ENCODE data around the gene SETBP1.

The SETBP1 gene

DNA sequence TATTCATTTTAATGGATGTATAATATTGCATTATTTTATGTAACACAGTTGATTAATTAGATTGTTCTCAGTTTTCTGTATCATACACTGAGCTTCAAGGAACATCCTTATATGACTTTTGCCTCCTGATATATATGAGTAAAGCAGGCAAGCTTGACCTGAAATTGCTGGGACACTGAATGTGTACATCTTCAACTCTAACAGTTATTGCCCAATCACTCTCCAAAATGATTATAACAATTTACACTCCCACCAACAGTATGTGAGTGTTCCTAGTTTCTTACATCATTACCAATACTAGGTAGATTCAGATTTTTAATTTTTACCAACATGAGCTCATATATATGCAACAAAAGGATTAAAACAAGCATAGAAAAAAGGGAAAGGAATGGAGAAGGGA is 379.4 kb downstream of the SETBP1 start:
- TF ChIP-seq, protein P1, sequence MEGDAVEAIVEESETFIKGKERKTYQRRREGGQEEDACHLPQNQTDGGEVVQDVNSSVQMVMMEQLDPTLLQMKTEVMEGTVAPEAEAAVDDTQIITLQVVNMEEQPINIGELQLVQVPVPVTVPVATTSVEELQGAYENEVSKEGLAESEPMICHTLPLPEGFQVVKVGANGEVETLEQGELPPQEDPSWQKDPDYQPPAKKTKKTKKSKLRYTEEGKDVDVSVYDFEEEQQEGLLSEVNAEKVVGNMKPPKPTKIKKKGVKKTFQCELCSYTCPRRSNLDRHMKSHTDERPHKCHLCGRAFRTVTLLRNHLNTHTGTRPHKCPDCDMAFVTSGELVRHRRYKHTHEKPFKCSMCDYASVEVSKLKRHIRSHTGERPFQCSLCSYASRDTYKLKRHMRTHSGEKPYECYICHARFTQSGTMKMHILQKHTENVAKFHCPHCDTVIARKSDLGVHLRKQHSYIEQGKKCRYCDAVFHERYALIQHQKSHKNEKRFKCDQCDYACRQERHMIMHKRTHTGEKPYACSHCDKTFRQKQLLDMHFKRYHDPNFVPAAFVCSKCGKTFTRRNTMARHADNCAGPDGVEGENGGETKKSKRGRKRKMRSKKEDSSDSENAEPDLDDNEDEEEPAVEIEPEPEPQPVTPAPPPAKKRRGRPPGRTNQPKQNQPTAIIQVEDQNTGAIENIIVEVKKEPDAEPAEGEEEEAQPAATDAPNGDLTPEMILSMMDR (IDR thresholded peaks at IDR 0.05; ENCODE audit: insufficient read depth, missing control alignments), result no peak
- no peak for FAIRE-seq
- no peak for DNase-seq (ENCODE audit: insufficient read length, low spot score)

DNA sequence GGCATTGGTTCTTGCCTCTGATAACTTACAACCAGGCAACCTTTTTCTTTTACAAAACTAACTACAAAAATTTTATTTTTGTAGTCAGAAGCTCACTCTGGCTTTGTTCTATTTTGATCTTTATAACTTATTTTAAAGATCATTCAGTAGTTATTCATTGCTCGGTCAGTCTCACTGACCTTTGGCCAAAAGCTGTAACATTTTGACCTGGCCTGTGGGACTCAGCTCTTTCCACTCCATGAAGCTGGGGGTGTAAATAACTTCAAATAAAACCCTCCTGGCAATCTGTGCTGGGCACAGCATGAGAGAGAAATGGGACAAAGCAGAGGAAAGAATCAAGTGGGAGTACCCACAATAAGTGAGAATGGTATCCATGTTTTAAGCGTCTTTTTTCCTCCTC is 380.7 kb downstream of the SETBP1 start:
- no peak for FAIRE-seq
- TF ChIP-seq, protein P1 (IDR thresholded peaks at IDR 0.05; ENCODE audit: insufficient read depth, missing control alignments), result no peak
- DNase-seq (ENCODE audit: insufficient read length, low spot score), result no peak

DNA sequence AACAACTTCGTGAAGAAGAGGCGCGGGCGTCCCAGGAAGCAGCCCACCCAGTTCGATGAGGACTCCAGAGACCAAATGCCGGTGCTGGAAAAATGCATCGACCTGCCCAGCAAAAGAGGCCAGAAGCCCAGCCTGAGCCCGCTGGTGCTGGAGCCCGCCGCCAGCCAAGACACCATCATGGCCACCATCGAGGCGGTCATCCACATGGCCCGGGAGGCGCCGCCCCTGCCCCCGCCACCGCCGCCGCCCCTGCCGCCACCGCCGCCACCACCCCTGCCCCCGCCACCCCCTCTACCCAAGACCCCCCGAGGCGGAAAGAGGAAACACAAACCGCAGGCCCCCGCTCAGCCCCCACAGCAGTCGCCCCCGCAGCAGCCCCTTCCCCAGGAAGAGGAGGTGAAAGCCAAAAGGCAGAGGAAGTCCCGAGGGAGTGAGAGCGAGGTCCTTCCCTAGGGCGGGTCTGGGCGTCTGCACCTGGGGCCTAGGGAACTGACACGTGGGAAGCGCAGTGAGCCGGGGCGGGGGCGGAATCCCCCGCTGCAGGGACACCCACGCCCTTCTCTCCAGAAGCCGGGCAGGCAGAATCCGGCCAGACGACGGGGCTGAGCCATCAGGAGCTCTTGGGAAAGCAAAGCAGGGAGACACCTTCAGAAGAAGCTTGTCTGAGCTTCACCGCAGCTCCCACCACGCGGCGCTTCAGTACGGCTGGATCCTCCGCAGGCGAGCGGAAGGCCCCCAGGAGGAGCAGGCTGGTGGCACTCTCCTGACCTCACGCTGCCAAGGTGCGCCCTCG is 382.8 kb downstream of the SETBP1 start:
- DNase-seq (ENCODE audit: insufficient read length, low spot score), result no peak
- TF ChIP-seq, protein P1 (IDR thresholded peaks at IDR 0.05; ENCODE audit: insufficient read depth, missing control alignments), result no peak
- no peak for FAIRE-seq

GRCh38 chr18:45066210-45066609 is 385.5 kb downstream of the SETBP1 start:
- DNase-seq (ENCODE audit: insufficient read length, low spot score), result no peak
- FAIRE-seq, result no peak
- TF ChIP-seq, protein P1 (IDR thresholded peaks at IDR 0.05; ENCODE audit: insufficient read depth, missing control alignments), result no peak

GRCh38 chr18:45066886-45067285 is 386.2 kb downstream of the SETBP1 start:
- DNase-seq (ENCODE audit: insufficient read length, low spot score), result no peak
- TF ChIP-seq, protein P1 (IDR thresholded peaks at IDR 0.05; ENCODE audit: insufficient read depth, missing control alignments), result no peak
- no peak for FAIRE-seq

DNA sequence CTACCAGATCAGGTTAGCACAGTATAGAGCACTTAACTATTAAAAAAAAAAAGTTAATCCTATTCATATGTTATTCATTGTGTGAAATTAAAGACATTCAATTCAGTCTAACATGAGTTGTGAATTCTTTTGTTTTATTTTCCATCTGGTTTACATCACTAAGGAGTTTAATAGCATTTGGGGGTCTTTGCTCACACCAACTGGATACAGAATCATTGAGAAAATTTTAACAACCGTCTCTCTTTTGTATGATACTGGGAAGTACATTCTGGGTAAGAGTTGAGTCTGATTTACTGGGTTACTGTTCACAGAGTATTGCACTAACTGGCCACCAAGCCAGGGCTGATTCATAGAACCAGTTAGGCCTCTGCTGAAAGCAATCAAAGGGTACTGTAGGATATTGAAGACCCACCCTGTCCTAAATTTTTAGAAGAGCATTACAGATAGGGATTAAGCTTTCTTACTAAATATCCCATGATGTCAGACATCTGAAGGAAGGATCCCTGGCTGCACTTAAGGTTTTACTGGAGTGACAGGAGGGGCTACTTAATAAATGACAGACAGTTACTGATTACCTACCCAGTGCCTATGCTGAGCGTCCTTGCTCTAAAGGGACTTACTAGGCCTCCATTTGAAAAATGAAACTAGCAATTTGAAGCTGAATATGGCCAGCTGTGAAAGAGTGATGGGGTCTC is 387.9 kb downstream of the SETBP1 start:
- DNase-seq (ENCODE audit: insufficient read length, low spot score) (no peak), FAIRE-seq (no peak)
- TF ChIP-seq, protein P1 (IDR thresholded peaks at IDR 0.05; ENCODE audit: insufficient read depth, missing control alignments), result no peak

GRCh38 chr18:45069546-45069945 is 388.9 kb downstream of the SETBP1 start:
- TF ChIP-seq, protein P1 (IDR thresholded peaks at IDR 0.05; ENCODE audit: insufficient read depth, missing control alignments), result no peak
- DNase-seq (ENCODE audit: insufficient read length, low spot score) (no peak), FAIRE-seq (no peak)
